Upper lobe of left lung (tissue), 4 donors: ENCODE results near the gene HNMT.

Source experiments
- CTCF ChIP-seq, 6 experiments: fragments of 450-650 bp in 4 of 6; fragments of 200-600 bp in 2 of 6; sonication (generic) in 2 of 6; IDR thresholded peaks; one replicate each; pipeline ENCODE4 v1.5.1; 2016 to 2019; ENCODE audit warnings: antibody characterized with exemption in 6 of 6
- POLR2A ChIP-seq, 4 donors: fragments of 450-650 bp; IDR thresholded peaks; one replicate each; pipeline ENCODE4 v1.5.1; 2016 to 2017; ENCODE audit warnings: antibody characterized with exemption in 4 of 4, mild to moderate bottlenecking in 2 of 4
- POLR2AphosphoS5 ChIP-seq, 2 donors: sonication (generic); formaldehyde crosslinking; IDR thresholded peaks; one replicate each; pipeline ENCODE4 v1.5.1; 2017; ENCODE audit warnings: antibody characterized with exemption in 2 of 2

GRCh38 chr2:137945229-137945628, 19.0 kb upstream of the HNMT start:
- TF ChIP-seq CTCF (IDR thresholded peaks at IDR 0.05), result no peak
- no peak for TF ChIP-seq POLR2A (IDR thresholded peaks at IDR 0.05)
- no peak for TF ChIP-seq POLR2AphosphoS5 (IDR thresholded peaks at IDR 0.05)
